OCI-LY3 (cell line): ENCODE data around the gene RDH13.

Experiments
- EZH2phosphoT487 ChIP-seq: fragments of 200-600 bp; shearing (Covaris generic); IDR thresholded peaks from 2 replicates; pipeline ENCODE4 v1.6.1; 2018; ENCODE audit warnings: antibody characterized with exemption, mixed run types, low read depth
- TF ChIP-seq, protein P1 (sequence below): fragments of 200-600, 300-600 bp; sonication (generic); IDR thresholded peaks from 2 replicates; pipeline ENCODE4 v1.5.1; 2014; ENCODE audit warnings: antibody characterized with exemption, low read length, low read depth

DNA sequence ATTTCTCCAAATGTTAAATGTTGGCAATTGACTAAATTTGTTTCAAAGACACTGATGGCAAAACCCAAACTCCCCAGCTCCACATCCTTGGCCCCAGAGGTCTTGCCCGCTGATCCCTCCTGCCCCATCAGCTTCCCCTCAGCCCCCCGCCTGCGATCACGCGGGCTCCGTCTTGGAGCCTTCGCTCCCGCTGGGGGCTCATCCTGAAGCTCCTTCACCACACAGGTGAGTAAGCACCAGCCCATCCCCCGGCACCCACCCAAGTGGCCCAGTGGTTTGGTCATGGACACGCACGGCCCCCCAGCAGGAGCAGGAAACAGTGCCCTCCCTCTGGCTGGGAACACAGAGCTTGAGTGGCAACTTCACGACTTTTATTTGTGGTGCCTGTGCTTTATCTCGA is 27.6 kb upstream of the RDH13 start:
- no peak for TF ChIP-seq EZH2phosphoT487
- TF ChIP-seq, protein P1, sequence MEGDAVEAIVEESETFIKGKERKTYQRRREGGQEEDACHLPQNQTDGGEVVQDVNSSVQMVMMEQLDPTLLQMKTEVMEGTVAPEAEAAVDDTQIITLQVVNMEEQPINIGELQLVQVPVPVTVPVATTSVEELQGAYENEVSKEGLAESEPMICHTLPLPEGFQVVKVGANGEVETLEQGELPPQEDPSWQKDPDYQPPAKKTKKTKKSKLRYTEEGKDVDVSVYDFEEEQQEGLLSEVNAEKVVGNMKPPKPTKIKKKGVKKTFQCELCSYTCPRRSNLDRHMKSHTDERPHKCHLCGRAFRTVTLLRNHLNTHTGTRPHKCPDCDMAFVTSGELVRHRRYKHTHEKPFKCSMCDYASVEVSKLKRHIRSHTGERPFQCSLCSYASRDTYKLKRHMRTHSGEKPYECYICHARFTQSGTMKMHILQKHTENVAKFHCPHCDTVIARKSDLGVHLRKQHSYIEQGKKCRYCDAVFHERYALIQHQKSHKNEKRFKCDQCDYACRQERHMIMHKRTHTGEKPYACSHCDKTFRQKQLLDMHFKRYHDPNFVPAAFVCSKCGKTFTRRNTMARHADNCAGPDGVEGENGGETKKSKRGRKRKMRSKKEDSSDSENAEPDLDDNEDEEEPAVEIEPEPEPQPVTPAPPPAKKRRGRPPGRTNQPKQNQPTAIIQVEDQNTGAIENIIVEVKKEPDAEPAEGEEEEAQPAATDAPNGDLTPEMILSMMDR = no peak
